IgD-negative memory B cell (primary cell): ENCODE measurements around the gene CBX3. TPM values are rescaled to one million over a fixed set of nuclear protein-coding genes. Genes with fewer than 3 reads are reported as not detected.
"Not testable (repeated sequence)": the region's sequence is repeated elsewhere in the genome, so short reads cannot be mapped to it uniquely, and the experiment has no call there.

ENCODE experiments used
- H3K27ac Mint-ChIP-seq, 3 donors: one replicate each; pipeline ENCODE4 v1.8.0; 2020 to 2022; ENCODE audit warnings: mild to moderate bottlenecking in 3 of 3, mixed read lengths in 3 of 3, moderate library complexity in 1 of 3
- H3K27me3 Mint-ChIP-seq: one replicate; pipeline ENCODE4 v1.8.0; 2021; ENCODE audit warnings: mixed read lengths
- H3K36me3 Mint-ChIP-seq: one replicate; pipeline ENCODE4 v1.8.0; 2020; ENCODE audit warnings: mild to moderate bottlenecking, mixed read lengths
- H3K4me1 Mint-ChIP-seq, 3 donors: one replicate each; pipeline ENCODE4 v1.8.0; 2020 to 2022; ENCODE audit warnings: mixed read lengths in 3 of 3, mild to moderate bottlenecking in 1 of 3
- H3K4me3 Mint-ChIP-seq, 4 donors: one replicate each; pipeline ENCODE4 v1.8.0; 2020 to 2022; ENCODE audit warnings: mild to moderate bottlenecking in 4 of 4, mixed read lengths in 4 of 4, moderate library complexity in 3 of 4
- H3K9me3 Mint-ChIP-seq, 3 donors: one replicate each; pipeline ENCODE4 v1.8.0; 2020 to 2021; ENCODE audit warnings: mixed read lengths in 3 of 3, mild to moderate bottlenecking in 1 of 3
- polyA plus RNA-seq: library from polyadenylated mRNA; unstranded; fragments of 300-500 nt; fragmentation: Illumina TruSeq; gene quantifications from one replicate; pipeline ENCODE4 v1.2.3, GENCODE V29; 2021

CBX3 gene
- polyA plus RNA-seq, 1 donor from 2014 or later = 68.7 TPM

DNA sequence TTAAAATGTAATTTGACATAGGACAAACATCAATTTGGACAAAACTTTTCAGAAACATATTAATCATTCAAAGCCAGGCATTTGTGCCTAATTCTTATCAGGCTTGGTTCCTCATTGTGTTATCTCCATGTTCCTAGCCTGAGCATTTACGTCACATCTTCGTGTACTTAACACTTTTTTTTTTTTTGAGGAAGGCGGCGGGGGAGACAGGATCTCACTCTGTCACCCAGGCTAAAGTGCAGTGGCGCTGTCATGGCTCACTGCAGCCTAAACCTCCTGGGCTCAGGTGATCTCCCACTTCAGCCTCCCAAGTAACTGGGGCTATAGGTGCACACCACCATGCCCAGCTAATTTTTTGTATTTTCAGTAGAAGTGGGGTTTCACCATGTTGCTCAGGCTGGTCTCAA lies 20.8 kb upstream of the CBX3 start:
- peak overlapping the region in 1 of 3 donors; percentile 45 for H3K27ac Mint-ChIP-seq
- no peaks in the 10 kb centered on the region for H3K27me3 Mint-ChIP-seq
- no peak overlapping the region for H3K4me3 Mint-ChIP-seq
- no peaks in the 10 kb centered on the region for H3K9me3 Mint-ChIP-seq
- H3K36me3 Mint-ChIP-seq = peaks cover 2% of the 10 kb centered on the region
- peaks cover 18 to 40% (median 37%) of the 10 kb centered on the region in 3 donors for H3K4me1 Mint-ChIP-seq

DNA sequence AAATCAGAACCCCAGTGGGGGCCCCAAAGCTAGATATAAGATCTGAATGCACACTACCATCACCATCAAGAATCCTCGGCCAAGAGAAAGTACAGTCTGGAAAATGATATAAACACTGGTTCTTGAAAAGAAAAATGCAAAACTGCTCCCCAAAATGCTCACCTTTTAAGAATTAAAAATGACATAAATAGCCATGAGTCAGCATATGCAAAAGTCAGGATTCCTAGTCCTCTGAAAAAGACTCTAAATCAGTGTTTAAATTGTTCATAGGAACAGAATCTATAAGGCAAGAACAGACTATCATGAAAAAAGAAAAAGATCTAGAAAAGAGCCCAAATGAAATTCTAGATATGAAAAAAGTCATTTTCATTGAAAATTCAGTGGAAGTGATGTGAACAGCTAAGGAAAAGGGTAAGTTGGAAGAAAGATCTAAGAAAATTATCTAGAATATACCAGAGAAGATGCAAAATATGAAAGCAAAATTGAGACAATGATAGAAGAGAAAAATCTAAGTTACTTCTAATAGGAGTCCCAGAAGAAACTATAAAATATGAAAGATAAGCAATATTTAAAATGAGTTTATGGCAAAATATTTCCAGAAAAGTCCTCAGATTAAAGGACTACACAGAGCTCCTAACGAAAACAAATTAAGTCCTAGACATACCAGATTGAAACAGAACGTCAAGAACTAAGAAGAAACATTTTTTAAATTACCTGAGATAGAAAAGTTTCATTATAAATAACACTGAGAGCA lies 19.9 kb upstream of the CBX3 start:
- Mint-ChIP-seq H3K4me1 (peaks cover 24 to 47% (median 42%) of the 10 kb centered on the region in 3 donors), H3K27me3 (no peaks in the 10 kb centered on the region), H3K27ac (peak overlapping the region in 1 of 3 donors; percentile 49), H3K36me3 (peaks cover 2% of the 10 kb centered on the region), H3K4me3 (peak overlapping the region in 1 of 4 donors; percentile 49), H3K9me3 (no peaks in the 10 kb centered on the region)

DNA sequence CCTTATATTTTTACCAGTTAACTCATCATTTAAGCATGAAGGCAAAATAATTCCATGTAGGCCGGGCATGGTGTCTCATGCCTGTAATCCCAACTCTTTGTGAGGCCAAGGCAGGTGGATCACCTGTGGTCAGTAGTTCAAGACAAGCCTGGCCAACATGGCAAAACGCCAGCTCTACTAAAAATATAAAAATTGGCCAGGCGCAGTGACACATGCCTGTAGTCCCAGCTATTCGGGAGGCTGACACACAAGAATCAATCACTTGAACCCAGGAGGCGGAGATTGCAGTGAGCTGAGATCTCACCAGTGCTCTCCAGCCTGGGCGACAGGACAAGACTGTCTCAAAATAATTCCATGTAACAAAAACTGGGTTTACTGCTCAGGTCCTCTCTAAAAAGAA lies 19.3 kb upstream of the CBX3 start:
- no peak overlapping the region for H3K27ac Mint-ChIP-seq
- H3K4me3 Mint-ChIP-seq = no peak overlapping the region
- H3K4me1 Mint-ChIP-seq = peaks cover 29 to 51% (median 47%) of the 10 kb centered on the region in 3 donors
- no peaks in the 10 kb centered on the region for H3K9me3 Mint-ChIP-seq
- H3K36me3 Mint-ChIP-seq = peaks cover 2% of the 10 kb centered on the region
- H3K27me3 Mint-ChIP-seq = no peaks in the 10 kb centered on the region

DNA sequence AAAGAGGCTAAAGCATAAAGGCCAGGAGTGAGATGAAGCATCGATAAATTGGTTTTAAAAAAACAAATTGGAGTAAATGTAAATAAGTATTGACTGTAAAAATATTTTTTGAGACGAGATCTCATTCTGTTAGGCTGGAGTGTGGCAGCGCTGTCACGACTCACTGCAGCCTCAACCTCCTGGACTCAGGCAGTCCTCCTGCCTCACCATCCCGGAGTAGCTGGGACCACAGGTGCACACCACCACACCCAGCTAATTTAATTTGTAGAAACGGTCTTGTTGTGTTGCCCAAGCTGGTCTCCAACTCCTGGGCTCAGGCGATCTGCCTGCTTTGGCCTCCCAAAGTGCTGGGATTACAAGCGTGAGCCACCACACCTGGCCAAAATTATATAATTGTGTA lies 18.8 kb upstream of the CBX3 start:
- Mint-ChIP-seq H3K4me1 (peaks cover 32 to 52% (median 51%) of the 10 kb centered on the region in 3 donors), H3K9me3 (no peaks in the 10 kb centered on the region), H3K27ac (peak overlapping the region in 2 of 3 donors; percentile 6 to 27), H3K27me3 (no peaks in the 10 kb centered on the region), H3K36me3 (peaks cover 2% of the 10 kb centered on the region), H3K4me3 (no peak overlapping the region)

DNA sequence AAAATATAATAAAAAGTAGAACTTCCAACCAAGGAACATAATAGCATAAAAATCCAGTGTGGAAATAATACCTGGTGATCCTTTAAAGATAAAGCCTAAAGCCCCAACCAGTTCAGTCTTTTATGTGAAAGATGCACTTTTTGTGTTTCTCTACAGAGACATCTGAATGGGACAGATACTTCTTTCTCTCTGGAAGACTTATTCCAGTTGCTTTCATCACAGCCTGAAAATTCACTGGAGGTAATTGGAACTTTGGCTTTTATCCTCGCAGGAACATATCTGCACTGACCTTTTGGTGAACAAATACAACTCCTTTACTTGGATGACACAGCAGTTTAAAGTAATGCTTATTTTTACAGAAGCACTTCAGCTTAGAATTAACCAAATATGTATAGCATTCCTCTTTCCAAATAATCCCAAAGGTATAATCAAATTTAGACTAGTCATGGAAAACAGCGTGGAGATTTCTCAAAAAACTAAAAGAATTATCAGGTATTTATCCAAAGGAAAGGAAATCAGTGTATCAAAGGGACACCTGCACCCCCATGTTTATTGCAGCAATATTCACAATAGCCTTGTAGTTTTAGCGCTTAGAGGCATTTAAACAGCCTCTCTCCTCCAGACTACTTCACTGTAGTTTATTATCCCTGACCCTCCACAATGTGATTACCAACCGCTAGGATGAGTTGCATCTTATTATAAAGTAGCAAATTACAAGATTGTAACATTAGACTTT lies 17.8 kb upstream of the CBX3 start:
- H3K4me3 Mint-ChIP-seq = no peak overlapping the region
- H3K27me3 Mint-ChIP-seq = no peaks in the 10 kb centered on the region
- no peaks in the 10 kb centered on the region for H3K9me3 Mint-ChIP-seq
- peak overlapping the region; percentile 7 to 74 (median 27) for H3K27ac Mint-ChIP-seq
- peaks cover 34 to 58% (median 52%) of the 10 kb centered on the region in 3 donors for H3K4me1 Mint-ChIP-seq
- H3K36me3 Mint-ChIP-seq = peaks cover 2% of the 10 kb centered on the region

DNA sequence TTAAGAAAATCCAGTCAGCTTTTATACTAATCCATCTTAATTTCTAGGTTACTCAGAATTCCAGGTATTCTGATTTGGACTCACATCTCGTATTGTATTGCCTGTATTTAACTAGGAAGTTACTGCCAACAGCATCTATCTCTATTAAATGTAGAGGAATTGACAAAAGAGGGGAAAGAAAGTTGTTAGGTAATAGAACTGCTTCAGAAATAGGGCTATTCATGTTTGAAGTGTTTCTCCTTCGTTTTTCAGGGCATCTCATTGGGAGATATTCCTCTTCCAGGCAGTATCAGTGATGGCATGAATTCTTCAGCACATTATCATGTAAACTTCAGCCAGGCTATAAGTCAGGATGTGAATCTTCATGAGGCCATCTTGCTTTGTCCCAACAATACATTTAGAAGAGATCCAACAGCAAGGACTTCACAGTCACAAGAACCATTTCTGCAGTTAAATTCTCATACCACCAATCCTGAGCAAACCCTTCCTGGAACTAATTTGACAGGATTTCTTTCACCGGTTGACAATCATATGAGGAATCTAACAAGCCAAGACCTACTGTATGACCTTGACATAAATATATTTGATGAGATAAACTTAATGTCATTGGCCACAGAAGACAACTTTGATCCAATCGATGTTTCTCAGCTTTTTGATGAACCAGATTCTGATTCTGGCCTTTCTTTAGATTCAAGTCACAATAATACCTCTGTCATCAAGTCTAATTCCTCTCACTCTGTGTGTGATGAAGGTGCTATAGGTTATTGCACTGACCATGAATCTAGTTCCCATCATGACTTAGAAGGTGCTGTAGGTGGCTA lies 17.1 kb upstream of the CBX3 start:
- Mint-ChIP-seq H3K4me1 (peaks cover 34 to 63% (median 52%) of the 10 kb centered on the region in 3 donors), H3K4me3 (peak overlapping the region in 1 of 4 donors; percentile 11), H3K27ac (peak overlapping the region; percentile 37 to 74 (median 56))
- H3K27me3 Mint-ChIP-seq, H3K36me3 Mint-ChIP-seq, H3K9me3 Mint-ChIP-seq: not testable (repeated sequence)

DNA sequence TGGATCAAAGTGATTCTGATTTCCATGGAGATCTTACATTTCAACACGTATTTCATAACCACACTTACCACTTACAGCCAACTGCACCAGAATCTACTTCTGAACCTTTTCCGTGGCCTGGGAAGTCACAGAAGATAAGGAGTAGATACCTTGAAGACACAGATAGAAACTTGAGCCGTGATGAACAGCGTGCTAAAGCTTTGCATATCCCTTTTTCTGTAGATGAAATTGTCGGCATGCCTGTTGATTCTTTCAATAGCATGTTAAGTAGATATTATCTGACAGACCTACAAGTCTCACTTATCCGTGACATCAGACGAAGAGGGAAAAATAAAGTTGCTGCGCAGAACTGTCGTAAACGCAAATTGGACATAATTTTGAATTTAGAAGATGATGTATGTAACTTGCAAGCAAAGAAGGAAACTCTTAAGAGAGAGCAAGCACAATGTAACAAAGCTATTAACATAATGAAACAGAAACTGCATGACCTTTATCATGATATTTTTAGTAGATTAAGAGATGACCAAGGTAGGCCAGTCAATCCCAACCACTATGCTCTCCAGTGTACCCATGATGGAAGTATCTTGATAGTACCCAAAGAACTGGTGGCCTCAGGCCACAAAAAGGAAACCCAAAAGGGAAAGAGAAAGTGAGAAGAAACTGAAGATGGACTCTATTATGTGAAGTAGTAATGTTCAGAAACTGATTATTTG lies 16.3 kb upstream of the CBX3 start:
- H3K27me3 Mint-ChIP-seq = no peaks in the 10 kb centered on the region
- peak overlapping the region in 3 of 4 donors; percentile 0 to 36 (median 11) for H3K4me3 Mint-ChIP-seq

DNA sequence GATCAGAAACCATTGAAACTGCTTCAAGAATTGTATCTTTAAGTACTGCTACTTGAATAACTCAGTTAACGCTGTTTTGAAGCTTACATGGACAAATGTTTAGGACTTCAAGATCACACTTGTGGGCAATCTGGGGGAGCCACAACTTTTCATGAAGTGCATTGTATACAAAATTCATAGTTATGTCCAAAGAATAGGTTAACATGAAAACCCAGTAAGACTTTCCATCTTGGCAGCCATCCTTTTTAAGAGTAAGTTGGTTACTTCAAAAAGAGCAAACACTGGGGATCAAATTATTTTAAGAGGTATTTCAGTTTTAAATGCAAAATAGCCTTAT lies 15.7 kb upstream of the CBX3 start:
- H3K36me3 Mint-ChIP-seq = peaks cover 4% of the 10 kb centered on the region
- peak overlapping the region in 1 of 4 donors; percentile 0 for H3K4me3 Mint-ChIP-seq

More for the DNA sequence above, 16.3 kb upstream of the CBX3 start:
- Mint-ChIP-seq H3K9me3 (no peaks in the 10 kb centered on the region), H3K27ac (peak overlapping the region; percentile 37 to 74 (median 56)), H3K4me1 (peaks cover 34 to 65% (median 54%) of the 10 kb centered on the region in 3 donors), H3K36me3 (peaks cover 3% of the 10 kb centered on the region)

DNA sequence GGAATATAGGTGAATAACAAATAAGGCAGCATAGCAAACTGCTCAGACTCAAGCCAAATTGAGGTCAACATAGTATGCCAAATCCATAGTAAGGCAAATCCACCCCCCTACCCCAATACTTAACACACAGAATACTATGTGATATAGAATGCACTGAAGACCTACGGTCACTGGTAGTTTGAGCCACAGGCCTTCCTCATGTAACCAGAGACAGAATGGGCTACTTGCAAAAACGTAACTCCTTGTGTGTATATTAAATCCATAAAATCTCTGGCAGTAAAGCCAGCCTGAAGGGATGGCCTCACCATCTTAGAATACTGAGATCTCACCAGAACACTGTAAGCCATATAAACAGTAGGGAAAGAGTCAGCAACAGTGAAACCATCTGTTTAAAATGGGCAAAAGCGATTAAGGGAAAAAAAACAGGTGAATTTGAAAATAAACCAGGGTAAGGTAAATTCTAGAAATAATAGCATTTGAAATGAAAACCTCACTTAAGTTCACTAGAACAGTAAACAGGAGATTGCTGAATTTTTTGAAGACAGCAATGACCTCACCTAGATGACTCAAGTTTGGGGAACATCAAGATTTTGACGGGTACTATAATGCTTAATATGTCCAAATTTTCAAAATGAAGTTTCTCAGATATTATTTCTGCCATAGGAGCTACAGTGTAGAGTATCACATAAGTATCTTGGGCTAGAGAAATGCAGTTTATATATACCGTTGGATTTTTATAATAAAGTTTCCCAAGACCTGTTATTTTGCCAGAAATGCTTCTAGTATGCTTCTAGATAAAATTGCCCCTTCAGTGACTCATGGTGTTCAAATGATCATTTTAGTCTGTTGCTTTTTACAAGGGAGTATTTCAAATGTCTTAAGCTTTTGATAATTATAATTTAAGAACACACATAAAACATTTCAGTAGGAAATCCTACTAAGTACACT lies 14.9 kb upstream of the CBX3 start:
- Mint-ChIP-seq H3K27ac (peak overlapping the region; percentile 18 to 68 (median 47)), H3K36me3 (peaks cover 2% of the 10 kb centered on the region), H3K9me3 (no peaks in the 10 kb centered on the region), H3K4me3 (peak overlapping the region in 2 of 4 donors; percentile 6 to 48), H3K4me1 (peaks cover 37 to 64% (median 53%) of the 10 kb centered on the region in 3 donors), H3K27me3 (no peaks in the 10 kb centered on the region)

More for the DNA sequence above, 15.7 kb upstream of the CBX3 start:
- peaks cover 39 to 67% (median 55%) of the 10 kb centered on the region in 3 donors for H3K4me1 Mint-ChIP-seq
- H3K27me3 Mint-ChIP-seq = no peaks in the 10 kb centered on the region
- no peaks in the 10 kb centered on the region for H3K9me3 Mint-ChIP-seq
- H3K27ac Mint-ChIP-seq = peak overlapping the region; percentile 16 to 56 (median 37)

DNA sequence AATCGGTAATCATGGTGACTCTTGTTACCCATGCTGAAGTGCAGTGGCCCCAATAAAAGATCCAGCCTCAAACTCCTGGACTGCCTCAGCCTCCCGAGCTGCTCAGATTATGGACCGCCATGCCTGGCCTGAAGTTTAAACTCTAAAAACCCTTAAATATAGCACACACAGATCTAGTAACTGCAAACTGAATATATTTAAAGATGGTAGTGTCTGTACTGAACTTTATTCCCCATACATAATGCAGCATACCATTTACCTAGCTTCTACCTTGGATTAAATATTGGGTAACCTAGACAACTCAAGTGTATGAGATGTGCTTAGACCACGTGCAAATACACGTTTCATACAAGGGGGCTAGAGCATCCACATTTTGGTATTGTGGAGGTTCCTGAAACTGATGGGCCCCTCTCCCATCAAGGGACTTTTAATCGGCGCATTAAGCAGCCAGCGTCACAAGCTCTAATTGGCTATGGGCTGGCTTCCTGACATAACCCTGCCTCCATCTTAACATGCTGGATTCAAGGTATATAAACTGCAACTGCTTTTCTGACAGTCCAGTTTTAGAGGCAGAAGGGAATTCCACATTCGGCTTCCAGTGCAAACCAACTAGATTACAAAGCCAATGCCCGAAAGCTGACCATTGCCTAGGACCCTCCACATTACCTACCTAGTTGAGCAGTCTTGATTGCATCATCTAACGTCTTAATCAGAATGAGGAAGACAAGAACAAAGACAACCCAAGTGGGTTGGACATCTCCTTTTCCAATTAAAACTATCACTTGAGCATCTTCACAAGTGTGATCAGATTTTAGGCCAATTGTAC lies 14.0 kb upstream of the CBX3 start:
- no peaks in the 10 kb centered on the region for H3K9me3 Mint-ChIP-seq
- peak overlapping the region; percentile 18 to 76 (median 47) for H3K27ac Mint-ChIP-seq
- no peaks in the 10 kb centered on the region for H3K27me3 Mint-ChIP-seq
- H3K4me3 Mint-ChIP-seq = peak overlapping the region in 2 of 4 donors; percentile 24 to 48
- H3K36me3 Mint-ChIP-seq = peaks cover 2% of the 10 kb centered on the region
- peaks cover 40 to 67% (median 57%) of the 10 kb centered on the region in 3 donors for H3K4me1 Mint-ChIP-seq

DNA sequence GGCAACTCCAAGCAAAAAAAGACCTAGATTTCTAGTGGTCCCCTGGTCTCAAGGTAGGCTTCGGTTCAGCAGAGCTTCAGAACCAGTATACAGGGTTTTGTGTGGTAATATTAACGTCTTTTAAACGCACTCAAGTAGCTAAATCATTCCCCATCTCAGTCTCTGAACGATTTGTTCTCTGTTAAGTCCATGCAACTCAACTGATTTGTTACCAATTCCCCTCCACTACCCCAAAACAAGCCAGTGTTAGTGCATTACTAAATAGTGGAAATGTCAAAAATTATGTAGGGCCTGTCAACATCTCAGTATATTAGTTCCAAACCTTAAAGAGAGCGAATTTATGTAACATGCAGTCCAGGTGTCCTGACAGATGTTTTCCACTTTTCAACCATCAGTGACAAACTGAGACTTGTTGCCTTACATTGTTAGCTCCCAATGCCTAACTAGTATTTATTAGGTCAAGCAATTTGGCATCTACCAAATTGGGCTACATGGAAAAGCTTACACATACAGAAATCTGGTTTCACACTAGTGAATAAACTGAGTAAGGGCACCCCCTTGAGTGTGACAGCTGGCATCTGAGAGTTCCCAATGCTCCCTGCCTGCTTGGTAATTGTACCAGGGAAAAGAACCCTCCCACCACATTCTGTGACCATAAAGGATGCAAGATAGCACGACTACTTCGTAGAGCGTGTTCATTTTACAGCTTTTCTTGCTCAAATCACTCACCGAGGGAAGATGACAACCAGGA lies 13.2 kb upstream of the CBX3 start:
- Mint-ChIP-seq H3K4me3 (peak overlapping the region in 1 of 4 donors; percentile 28), H3K4me1 (peaks cover 46 to 74% (median 65%) of the 10 kb centered on the region in 3 donors), H3K36me3 (peaks cover 2% of the 10 kb centered on the region), H3K27me3 (no peaks in the 10 kb centered on the region), H3K9me3 (no peaks in the 10 kb centered on the region), H3K27ac (peak overlapping the region; percentile 18 to 76 (median 47))

DNA sequence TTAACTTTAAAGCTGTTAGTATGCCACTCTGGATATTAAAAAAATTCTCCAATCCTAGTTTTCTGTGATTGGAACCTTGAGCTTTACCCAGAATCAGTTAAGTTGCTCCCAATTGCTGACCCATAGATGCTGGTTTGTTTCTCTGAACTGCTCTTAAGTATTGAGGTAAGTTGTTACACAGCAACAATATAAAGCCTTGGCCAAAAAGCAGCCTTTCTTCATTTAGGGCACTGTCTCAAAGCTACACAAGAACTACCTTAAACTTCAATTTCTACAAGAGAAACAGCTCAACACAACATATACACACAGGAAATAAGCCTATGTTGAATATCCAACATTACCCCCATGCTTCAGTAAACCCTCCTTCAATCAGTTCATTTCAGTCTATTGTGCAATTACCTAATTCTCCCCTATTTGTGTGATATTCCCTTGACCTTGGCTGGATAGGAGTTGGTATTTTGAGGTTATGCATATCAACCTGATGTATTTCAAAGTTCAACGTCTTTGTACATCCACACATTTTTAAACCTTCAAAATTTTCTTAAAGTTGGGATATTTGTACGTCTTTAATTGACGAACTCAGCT lies 12.5 kb upstream of the CBX3 start:
- peak overlapping the region in 1 of 4 donors; percentile 18 for H3K4me3 Mint-ChIP-seq
- no peaks in the 10 kb centered on the region for H3K27me3 Mint-ChIP-seq
- no peaks in the 10 kb centered on the region for H3K9me3 Mint-ChIP-seq
- peaks cover 2% of the 10 kb centered on the region for H3K36me3 Mint-ChIP-seq
- peaks cover 52 to 78% (median 66%) of the 10 kb centered on the region in 3 donors for H3K4me1 Mint-ChIP-seq
- H3K27ac Mint-ChIP-seq = peak overlapping the region; percentile 16 to 69 (median 18)
